SU-DHL-6 (cell line): ENCODE results near the gene SMAD7.

ENCODE experiments used
- H2AFZ ChIP-seq: fragments of 200-600 bp; sonication (generic); 2 replicates; pipeline ENCODE4 v1.6.1; 2014; ENCODE audit warnings: low read depth, mild to moderate bottlenecking, moderate library complexity, mixed read lengths, antibody characterized with exemption, low read length; ENCODE audit not compliant: severe bottlenecking
- H3F3A ChIP-seq: fragments of 200-600 bp; shearing (Covaris generic); 2 replicates; pipeline ENCODE4 v1.6.0; 2016; ENCODE audit warnings: antibody characterized with exemption, mild to moderate bottlenecking; ENCODE audit not compliant: insufficient read depth
- H3K27ac ChIP-seq: fragments of 200-600 bp; sonication (generic); 2 replicates; pipeline ENCODE4 v1.5.1; 2016; ENCODE audit warnings: low read depth, mild to moderate bottlenecking, low read length, moderate library complexity, mixed read lengths
- H3K27me3 ChIP-seq: fragments of 200-600 bp; sonication (generic), shearing (Covaris generic); 2 replicates; pipeline ENCODE4 v1.6.0; 2014; ENCODE audit warnings: mild to moderate bottlenecking, low read length
- H3K36me3 ChIP-seq: fragments of 200-600 bp; sonication (generic); 2 replicates; pipeline ENCODE4 v1.6.1; 2014; ENCODE audit warnings: mild to moderate bottlenecking, low read length, mixed read lengths
- H3K4me2 ChIP-seq: fragments of 300-600, 200-600 bp; shearing (Covaris generic), sonication (generic); 2 replicates; pipeline ENCODE4 v1.6.0; 2014; ENCODE audit warnings: low read length, low read depth, mild to moderate bottlenecking; ENCODE audit not compliant: poor library complexity, severe bottlenecking
- H3K4me3 ChIP-seq: fragments of 200-600 bp; sonication (generic); 2 replicates; pipeline ENCODE4 v1.5.1; 2014; ENCODE audit warnings: antibody characterized with exemption, low read length, mild to moderate bottlenecking, mixed read lengths; ENCODE audit not compliant: insufficient read depth, poor library complexity, severe bottlenecking
- H3K79me2 ChIP-seq: fragments of 200-600 bp; sonication (generic); 2 replicates; pipeline ENCODE4 v1.6.1; 2014; ENCODE audit warnings: mild to moderate bottlenecking, low read length, moderate library complexity; ENCODE audit not compliant: insufficient read depth
- H3K9ac ChIP-seq: fragments of 200-600 bp; sonication (generic); 2 replicates; pipeline ENCODE4 v1.7.0; 2014; ENCODE audit warnings: mild to moderate bottlenecking, low read length
- H3K9me2 ChIP-seq: fragments of 200-600 bp; sonication (generic); replicated peaks from 2 replicates; pipeline ENCODE4 v1.6.1; 2014; ENCODE audit warnings: low read length; ENCODE audit not compliant: insufficient read depth
- H3K9me3 ChIP-seq: fragments of 200-600 bp; sonication (generic); 2 replicates; pipeline ENCODE4 v1.6.1; 2014; ENCODE audit warnings: low read length, mixed read lengths; ENCODE audit not compliant: insufficient read depth
- H4K20me1 ChIP-seq: fragments of 200-600 bp; sonication (generic); 2 replicates; pipeline ENCODE4 v1.6.1; 2014; ENCODE audit warnings: low read depth, mild to moderate bottlenecking, antibody characterized with exemption, low read length, moderate library complexity, mixed read lengths
- CTCF ChIP-seq: fragments of 200-600 bp; sonication (generic); IDR thresholded peaks from one replicate; pipeline ENCODE4 v1.5.1; 2017; ENCODE audit warnings: antibody characterized with exemption, mild to moderate bottlenecking, low read length, moderate library complexity; ENCODE audit not compliant: insufficient read depth, poor library complexity, severe bottlenecking
- EZH2phosphoT487 ChIP-seq: fragments of 200-600 bp; sonication (generic), shearing (Covaris generic); conservative IDR thresholded peaks from 2 replicates; pipeline ENCODE4 v1.6.1; 2018; ENCODE audit warnings: mild to moderate bottlenecking, antibody characterized with exemption, low read length, moderate library complexity, mixed read lengths

Gene SMAD7

GRCh38 chr18:48934723-48935432, 15.9 kb downstream of the SMAD7 start:
- H3K4me3 ChIP-seq = peak overlapping the region; percentile 35
- no peaks in the 10 kb centered on the region for H3K36me3 ChIP-seq
- H2AFZ ChIP-seq = peak overlapping the region; percentile 44
- 0 out of 2 replicates have a peak, but pooled peaks cover 5% of the 10 kb centered on the region for H3F3A ChIP-seq
- H3K9me3 ChIP-seq = no peaks in the 10 kb centered on the region
- no peaks in the 10 kb centered on the region for H3K9me2 ChIP-seq
- peak overlapping the region; percentile 59 for H3K4me2 ChIP-seq
- TF ChIP-seq CTCF (no peak), EZH2phosphoT487 (no peak)
- peak overlapping the region; percentile 60 for H3K27ac ChIP-seq
- H4K20me1 ChIP-seq = no peaks in the 10 kb centered on the region
- H3K79me2 ChIP-seq = no peaks in the 10 kb centered on the region
- no peaks in the 10 kb centered on the region for H3K27me3 ChIP-seq
- peak overlapping the region; percentile 43 for H3K9ac ChIP-seq

- Histone ChIP-seq H3K9ac (peak overlapping the region; percentile 43), H3K4me3 (peak overlapping the region; percentile 35), H2AFZ (no peak overlapping the region), H3K9me2 (no peaks in the 10 kb centered on the region), H3K36me3 (no peaks in the 10 kb centered on the region), H3K79me2 (no peaks in the 10 kb centered on the region), H4K20me1 (no peaks in the 10 kb centered on the region), H3K27me3 (no peaks in the 10 kb centered on the region), H3K4me2 (peak overlapping the region; percentile 59), H3K9me3 (no peaks in the 10 kb centered on the region), H3K27ac (peak overlapping the region; percentile 60), H3F3A (0 out of 2 replicates have a peak, but pooled peaks cover 5% of the 10 kb centered on the region)
- TF ChIP-seq CTCF (no peak), EZH2phosphoT487 (no peak)
Observed at GRCh38 chr18:48934415-48934722, 16.4 kb downstream of the SMAD7 start.

GRCh38 chr18:48933578-48934414, 17.0 kb downstream of the SMAD7 start:
- H3K9me2 ChIP-seq = no peaks in the 10 kb centered on the region
- H4K20me1 ChIP-seq = no peaks in the 10 kb centered on the region
- H3K79me2 ChIP-seq = no peaks in the 10 kb centered on the region
- H3K36me3 ChIP-seq = no peaks in the 10 kb centered on the region
- H3F3A ChIP-seq = 0 out of 2 replicates have a peak, but pooled peaks cover 5% of the 10 kb centered on the region
- H3K9ac ChIP-seq = peak overlapping the region; percentile 8; the same call in 1 of the 2 replicates
- no peak overlapping the region for H2AFZ ChIP-seq
- no peaks in the 10 kb centered on the region for H3K9me3 ChIP-seq
- H3K27me3 ChIP-seq = no peaks in the 10 kb centered on the region
- H3K27ac ChIP-seq = peak overlapping the region; percentile 60
- peak overlapping the region; percentile 59 for H3K4me2 ChIP-seq
- no peak for TF ChIP-seq CTCF
- no peak for TF ChIP-seq EZH2phosphoT487
- H3K4me3 ChIP-seq = peak overlapping the region; percentile 8
